Esophagus squamous epithelium (tissue), 5 donors: ENCODE results near the gene CAMK2G. TPM values are rescaled to one million over a fixed set of nuclear protein-coding genes. Genes with fewer than 3 reads are reported as not detected.
A peak's percentile ranks its signal among the peaks of the same experiment; 100 is the strongest.

Experiments used
- DNase-seq: peaks from one replicate; lab custom pipeline; 2025; lab: John Stamatoyannopoulos, UW
- H3K27ac ChIP-seq, 4 donors: fragments of 200-600 bp; sonication (generic); one replicate each; pipeline ENCODE4 v1.5.1; 2016 to 2019; ENCODE audit warnings: mild to moderate bottlenecking in 1 of 4
- H3K27me3 ChIP-seq, 4 donors: fragments of 200-600 bp; sonication (generic); 1 replicate in 3 of 4; 2 replicates in 1 of 4; pipeline versions ENCODE4 v1.5.1 to v1.6.0; 2017 to 2021; ENCODE audit warnings: antibody characterized with exemption in 1 of 4
- H3K36me3 ChIP-seq, 3 donors: fragments of 200-600 bp; sonication (generic); one replicate each; pipeline ENCODE4 v1.5.1; 2016 to 2019
- H3K4me1 ChIP-seq, 3 donors: fragments of 200-600 bp; sonication (generic); one replicate each; pipeline ENCODE4 v1.5.1; 2017 to 2019
- H3K4me3 ChIP-seq, 4 donors: fragments of 200-600 bp; sonication (generic); 1 replicate in 3 of 4; 2 replicates in 1 of 4; pipeline ENCODE4 v1.5.1; 2016 to 2019; ENCODE audit warnings: mild to moderate bottlenecking in 2 of 4, moderate library complexity in 1 of 4
- H3K9me3 ChIP-seq, 3 donors: fragments of 200-600 bp; sonication (generic); one replicate each; pipeline ENCODE4 v1.5.1; 2016 to 2019
- CTCF ChIP-seq, 6 experiments: fragments of 450-650 bp in 4 of 6; fragments of 200-600 bp in 2 of 6; sonication (generic) in 2 of 6; IDR thresholded peaks; one replicate each; pipeline ENCODE4 v1.5.1; 2016 to 2019; ENCODE audit warnings: antibody characterized with exemption in 6 of 6, mild to moderate bottlenecking in 4 of 6, moderate library complexity in 4 of 6
- POLR2A ChIP-seq, 4 donors: fragments of 450-650 bp; IDR thresholded peaks; one replicate each; pipeline ENCODE4 v1.6.1; 2017; ENCODE audit warnings: antibody characterized with exemption in 4 of 4, mild to moderate bottlenecking in 4 of 4, moderate library complexity in 3 of 4
- WGBS, 2 donors: methylation state at CpG; one replicate each; pipeline ENCODE4 v1.1.5; 2018; 5-methylcytosine and 5-hydroxymethylcytosine counted together
- intact Hi-C: fragments of 100-400 bp; cut with DNase I; formaldehyde crosslinking; loops from one replicate; pipeline ENCODE4 v1.15.0; 2022
- total RNA-seq, 4 donors: library from RNA; depleted of rRNA; stranded (reverse); fragments of >200 nt; gene quantifications; one replicate each; pipeline ENCODE4 v1.1.0, GENCODE V29; 2016
- donor health status: DM: yes; HTN: yes; CAD: no.

The CAMK2G gene
- total RNA-seq, 4 donors from 2014 or later: 15.5 to 37.0 (median 28.6) TPM

- intact Hi-C loops: no loop called here
- peaks cover 0 to 95% (median 7%) of the 10 kb centered on the region in 3 donors for H3K36me3 ChIP-seq
- TF ChIP-seq CTCF (IDR thresholded peaks at IDR 0.05) (no peak), POLR2A (IDR thresholded peaks at IDR 0.05) (no peak)
- WGBS, 2 donors: 82 to 84% methylated on average over 6 to 10 of the region's 11 CpGs
- no peaks in the 10 kb centered on the region for H3K9me3 ChIP-seq
- H3K4me3 ChIP-seq: no peak overlapping the region
- H3K27me3 ChIP-seq: no peaks in the 10 kb centered on the region
- DNase-seq: no peak
- peaks cover 30 to 97% (median 45%) of the 10 kb centered on the region in 3 donors for H3K4me1 ChIP-seq
- H3K27ac ChIP-seq: peak overlapping the region; percentile 34 to 89 (median 78)
Observed at GRCh38 chr10:73867871-73868631, 6.3 kb downstream of the CAMK2G start.

GRCh38 chr10:73867126-73867807 is 7.1 kb downstream of the CAMK2G start:
- intact Hi-C loops: no loop called here
- DNase-seq: no peak
- no peak overlapping the region for H3K4me3 ChIP-seq
- WGBS, 2 donors: 52 to 59% methylated on average over 6 to 8 of the region's 10 CpGs
- H3K4me1 ChIP-seq: peaks cover 22 to 97% (median 38%) of the 10 kb centered on the region in 3 donors
- peaks cover 0 to 97% (median 7%) of the 10 kb centered on the region in 3 donors for H3K36me3 ChIP-seq
- TF ChIP-seq CTCF (IDR thresholded peaks at IDR 0.05): no peak
- no peak for TF ChIP-seq POLR2A (IDR thresholded peaks at IDR 0.05)
- no peaks in the 10 kb centered on the region for H3K27me3 ChIP-seq
- no peaks in the 10 kb centered on the region for H3K9me3 ChIP-seq
- H3K27ac ChIP-seq: peak overlapping the region; percentile 34 to 89 (median 78)

- Histone ChIP-seq H3K9me3 (no peaks in the 10 kb centered on the region), H3K4me3 (no peak overlapping the region), H3K27me3 (no peaks in the 10 kb centered on the region), H3K27ac (peak overlapping the region; percentile 39 to 89 (median 78)), H3K4me1 (peaks cover 17 to 97% (median 32%) of the 10 kb centered on the region in 3 donors), H3K36me3 (peaks cover 0 to 97% (median 7%) of the 10 kb centered on the region in 3 donors)
- no peak for DNase-seq
- no peak for TF ChIP-seq POLR2A (IDR thresholded peaks at IDR 0.05)
- no peak for TF ChIP-seq CTCF (IDR thresholded peaks at IDR 0.05)
- 75 to 91% methylated on average over 2 to 5 of the region's 7 CpGs for WGBS, 2 donors
- intact Hi-C loops: no loop called here
Observed at GRCh38 chr10:73866621-73867020, 7.7 kb downstream of the CAMK2G start.

GRCh38 chr10:73865459-73866442 is 8.6 kb downstream of the CAMK2G start:
- Histone ChIP-seq H3K27me3 (no peaks in the 10 kb centered on the region), H3K9me3 (no peaks in the 10 kb centered on the region), H3K27ac (peak overlapping the region; percentile 46 to 89 (median 78)), H3K4me1 (peaks cover 17 to 90% (median 28%) of the 10 kb centered on the region in 3 donors), H3K36me3 (peaks cover 0 to 97% (median 7%) of the 10 kb centered on the region in 3 donors), H3K4me3 (peak overlapping the region in 2 of 4 donors; percentile 14 to 43)
- peak; percentile 44 for DNase-seq
- TF ChIP-seq CTCF (IDR thresholded peaks at IDR 0.05) (no peak), POLR2A (IDR thresholded peaks at IDR 0.05) (no peak)
- 71 to 78% methylated on average over 4 to 6 of the region's 11 CpGs for WGBS, 2 donors
- intact Hi-C loops: no loop called here
